ENCODE results near the gene NT5DC3.

The NT5DC3 gene

DNA sequence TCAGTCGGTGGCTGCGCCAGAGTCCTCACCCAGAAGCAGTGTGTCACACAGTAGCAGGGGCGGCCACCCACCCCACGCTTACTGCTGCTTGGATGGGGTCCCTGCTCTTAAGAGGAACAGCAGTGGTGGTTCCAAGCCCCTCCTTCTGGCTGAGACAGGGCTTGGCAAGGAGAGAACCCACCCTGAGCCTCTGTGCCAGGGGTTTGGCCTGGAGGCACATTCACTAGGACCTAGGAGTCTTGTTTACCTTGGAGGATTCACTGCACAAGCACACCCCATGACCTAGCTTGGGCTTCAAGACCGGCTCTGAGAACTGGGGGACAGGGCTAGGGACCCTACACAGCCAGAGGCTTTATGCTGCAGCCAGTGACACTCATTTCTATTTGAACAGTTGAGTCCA, 78.6 kb downstream of the NT5DC3 start:
- Histone ChIP-seq H3K9me3 (no peaks in the 10 kb centered on the region), H3K27me3 (no peaks in the 10 kb centered on the region), H3K36me3 (peaks cover 66 to 84% (median 67%) of the 10 kb centered on the region in 3 donors), H3K4me1 (no peaks in the 10 kb centered on the region), H3K27ac (no peak overlapping the region), H3K4me3 (no peak overlapping the region)
- no peak for DNase-seq
- intact Hi-C loops (cut with DNase I; ENCODE audit: low total_unique reads): no loop called here
- TF ChIP-seq, protein P1, sequence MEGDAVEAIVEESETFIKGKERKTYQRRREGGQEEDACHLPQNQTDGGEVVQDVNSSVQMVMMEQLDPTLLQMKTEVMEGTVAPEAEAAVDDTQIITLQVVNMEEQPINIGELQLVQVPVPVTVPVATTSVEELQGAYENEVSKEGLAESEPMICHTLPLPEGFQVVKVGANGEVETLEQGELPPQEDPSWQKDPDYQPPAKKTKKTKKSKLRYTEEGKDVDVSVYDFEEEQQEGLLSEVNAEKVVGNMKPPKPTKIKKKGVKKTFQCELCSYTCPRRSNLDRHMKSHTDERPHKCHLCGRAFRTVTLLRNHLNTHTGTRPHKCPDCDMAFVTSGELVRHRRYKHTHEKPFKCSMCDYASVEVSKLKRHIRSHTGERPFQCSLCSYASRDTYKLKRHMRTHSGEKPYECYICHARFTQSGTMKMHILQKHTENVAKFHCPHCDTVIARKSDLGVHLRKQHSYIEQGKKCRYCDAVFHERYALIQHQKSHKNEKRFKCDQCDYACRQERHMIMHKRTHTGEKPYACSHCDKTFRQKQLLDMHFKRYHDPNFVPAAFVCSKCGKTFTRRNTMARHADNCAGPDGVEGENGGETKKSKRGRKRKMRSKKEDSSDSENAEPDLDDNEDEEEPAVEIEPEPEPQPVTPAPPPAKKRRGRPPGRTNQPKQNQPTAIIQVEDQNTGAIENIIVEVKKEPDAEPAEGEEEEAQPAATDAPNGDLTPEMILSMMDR (IDR thresholded peaks at IDR 0.05): no peak

GRCh38 chr12:103758310-103759089, 82.5 kb downstream of the NT5DC3 start:
- no peak overlapping the region for H3K27ac ChIP-seq
- H3K4me1 ChIP-seq: no peaks in the 10 kb centered on the region
- TF ChIP-seq, protein P1 (IDR thresholded peaks at IDR 0.05): no peak
- H3K36me3 ChIP-seq: peaks cover 32 to 61% (median 35%) of the 10 kb centered on the region in 3 donors
- no peaks in the 10 kb centered on the region for H3K27me3 ChIP-seq
- no peak for DNase-seq
- intact Hi-C loops (cut with DNase I; ENCODE audit: low total_unique reads): no loop called here
- H3K4me3 ChIP-seq: no peak overlapping the region
- H3K9me3 ChIP-seq: no peaks in the 10 kb centered on the region

GRCh38 chr12:103757248-103757647, 83.8 kb downstream of the NT5DC3 start:
- no peaks in the 10 kb centered on the region for H3K9me3 ChIP-seq
- H3K27ac ChIP-seq: no peak overlapping the region
- intact Hi-C loops (cut with DNase I; ENCODE audit: low total_unique reads): no loop called here
- no peak overlapping the region for H3K4me3 ChIP-seq
- no peak for DNase-seq
- H3K36me3 ChIP-seq: peaks cover 20 to 48% (median 22%) of the 10 kb centered on the region in 3 donors
- no peaks in the 10 kb centered on the region for H3K27me3 ChIP-seq
- peaks cover 0 to under 1% (median 0%) of the 10 kb centered on the region in 4 donors for H3K4me1 ChIP-seq
- TF ChIP-seq, protein P1 (IDR thresholded peaks at IDR 0.05): no peak

GRCh38 chr12:103756443-103756842, 84.6 kb downstream of the NT5DC3 start:
- Histone ChIP-seq H3K36me3 (peaks cover 12 to 41% (median 14%) of the 10 kb centered on the region in 3 donors), H3K4me3 (no peak overlapping the region), H3K9me3 (no peaks in the 10 kb centered on the region), H3K27me3 (no peaks in the 10 kb centered on the region), H3K27ac (no peak overlapping the region), H3K4me1 (peaks cover 0 to 8% (median 0%) of the 10 kb centered on the region in 4 donors)
- DNase-seq: no peak
- TF ChIP-seq, protein P1 (IDR thresholded peaks at IDR 0.05): no peak
- intact Hi-C loops (cut with DNase I; ENCODE audit: low total_unique reads): no loop called here

- intact Hi-C loops (cut with DNase I; ENCODE audit: low total_unique reads): no loop called here
- Histone ChIP-seq H3K36me3 (peaks cover 4 to 33% (median 6%) of the 10 kb centered on the region in 3 donors), H3K27ac (no peak overlapping the region)
These were observed 85.6 kb downstream of the NT5DC3 start for GRCh38 chr12:103755425-103755824.

More at GRCh38 chr12:103755425-103755824, 85.6 kb downstream of the NT5DC3 start:
- Histone ChIP-seq H3K4me1 (peaks cover 0 to 11% (median 0%) of the 10 kb centered on the region in 4 donors), H3K9me3 (no peaks in the 10 kb centered on the region), H3K27me3 (no peaks in the 10 kb centered on the region), H3K4me3 (no peak overlapping the region)
- TF ChIP-seq, protein P1 (IDR thresholded peaks at IDR 0.05): no peak
- DNase-seq: no peak
